PC-3 (cell line): ENCODE results near the gene TFRC.

Experiments
- CTCF ChIP-seq: fragments of 300-600 bp; sonication (generic); conservative IDR thresholded peaks from 2 replicates; pipeline ENCODE4 v1.5.1; 2017; ENCODE audit warnings: antibody characterized with exemption, low read depth, mild to moderate bottlenecking, low read length
- EZH2 ChIP-seq: fragments of 300-600 bp; sonication (generic); IDR thresholded peaks from one replicate; pipeline ENCODE4 v1.6.1; 2017; ENCODE audit warnings: antibody characterized with exemption, mild to moderate bottlenecking, low read length; ENCODE audit not compliant: unreplicated experiment
- EZH2phosphoT487 ChIP-seq: fragments of 300-600 bp; sonication (generic); IDR thresholded peaks from 2 replicates; pipeline ENCODE4 v1.6.1; 2018; ENCODE audit warnings: mild to moderate bottlenecking, antibody characterized with exemption, low read length, borderline replicate concordance

- TF ChIP-seq CTCF, result no peak
- TF ChIP-seq EZH2phosphoT487, result no peak
- TF ChIP-seq EZH2, result no peak
Observed at GRCh38 chr3:196003611-196004010, 78.3 kb downstream of the TFRC start.
